22Rv1 (cell line): ENCODE results near the gene SYNE2.

ENCODE experiments used
- CTCF ChIP-seq: fragments of 450-650 bp; IDR thresholded peaks from 2 replicates; pipeline ENCODE4 v1.5.1; 2017; ENCODE audit warnings: mild to moderate bottlenecking
- ZFX ChIP-seq: fragments of 450-650 bp; IDR thresholded peaks from 2 replicates; pipeline ENCODE4 v1.6.1; 2017; ENCODE audit warnings: antibody characterized with exemption, borderline replicate concordance

DNA sequence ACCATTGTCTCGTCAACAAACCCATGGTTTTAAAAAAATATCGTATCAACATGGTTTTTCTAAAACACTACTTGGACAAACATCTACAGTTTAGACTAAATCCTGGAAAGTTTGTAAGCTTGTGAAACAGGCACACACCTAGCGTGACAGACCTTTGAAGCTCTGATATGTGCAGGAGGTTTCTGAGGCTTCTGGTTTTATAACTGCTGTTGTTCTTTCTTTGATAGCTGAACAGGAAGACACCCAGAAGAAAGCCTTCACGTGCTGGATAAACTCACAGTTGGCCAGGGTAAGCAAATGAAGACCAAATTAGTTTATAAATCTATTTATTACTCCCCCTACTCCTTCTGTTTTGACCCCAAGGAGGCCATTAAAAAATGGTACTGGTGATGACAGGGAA lies 87.6 kb downstream of the SYNE2 start:
- no peak for TF ChIP-seq CTCF
- no peak for TF ChIP-seq ZFX
